ENCODE results near the gene MET.
"Not testable (repeated sequence)": the region's sequence is repeated elsewhere in the genome, so short reads cannot be mapped to it uniquely, and the experiment has no call there.

MET gene

GRCh38 chr7:116710764-116711452, 38.9 kb downstream of the MET start:
- no peak overlapping the region for H3K27ac ChIP-seq (ENCODE audit: low read depth, low read length)
- no peak overlapping the region for H3K4me3 ChIP-seq (ENCODE audit: low read depth, low read length)
- H3K9ac ChIP-seq (ENCODE audit: low read depth, low read length) = no peak overlapping the region
- H3K4me1 ChIP-seq (ENCODE audit: control insufficient read depth, insufficient read depth, low read length) = peaks cover 22% of the 10 kb centered on the region
- H3K36me3 ChIP-seq (ENCODE audit: control insufficient read depth, insufficient read depth, low read length) = no peaks in the 10 kb centered on the region
- H3K27me3 ChIP-seq (ENCODE audit: control insufficient read depth, insufficient read depth, low read length) = no peaks in the 10 kb centered on the region
- H3K9me3 ChIP-seq (ENCODE audit: control insufficient read depth, insufficient read depth, low read length) = no peaks in the 10 kb centered on the region

GRCh38 chr7:116711790-116712189, 39.8 kb downstream of the MET start:
- no peaks in the 10 kb centered on the region for H3K36me3 ChIP-seq (ENCODE audit: control insufficient read depth, insufficient read depth, low read length)
- H3K4me1 ChIP-seq (ENCODE audit: control insufficient read depth, insufficient read depth, low read length) = peaks cover 13% of the 10 kb centered on the region
- H3K9ac ChIP-seq (ENCODE audit: low read depth, low read length) = no peak overlapping the region
- H3K27ac ChIP-seq (ENCODE audit: low read depth, low read length) = no peak overlapping the region
- no peaks in the 10 kb centered on the region for H3K9me3 ChIP-seq (ENCODE audit: control insufficient read depth, insufficient read depth, low read length)
- no peak overlapping the region for H3K4me3 ChIP-seq (ENCODE audit: low read depth, low read length)
- H3K27me3 ChIP-seq (ENCODE audit: control insufficient read depth, insufficient read depth, low read length) = no peaks in the 10 kb centered on the region

GRCh38 chr7:116713500-116713899, 41.5 kb downstream of the MET start:
- Histone ChIP-seq H3K4me3 (ENCODE audit: low read depth, low read length) (no peak overlapping the region), H3K27me3 (ENCODE audit: control insufficient read depth, insufficient read depth, low read length) (no peaks in the 10 kb centered on the region), H3K9me3 (ENCODE audit: control insufficient read depth, insufficient read depth, low read length) (no peaks in the 10 kb centered on the region), H3K4me1 (ENCODE audit: control insufficient read depth, insufficient read depth, low read length) (no peaks in the 10 kb centered on the region), H3K27ac (ENCODE audit: low read depth, low read length) (no peak overlapping the region), H3K9ac (ENCODE audit: low read depth, low read length) (no peak overlapping the region), H3K36me3 (ENCODE audit: control insufficient read depth, insufficient read depth, low read length) (no peaks in the 10 kb centered on the region)

GRCh38 chr7:116713918-116714317, 41.9 kb downstream of the MET start:
- Histone ChIP-seq H3K4me1 (ENCODE audit: control insufficient read depth, insufficient read depth, low read length) (no peaks in the 10 kb centered on the region), H3K4me3 (ENCODE audit: low read depth, low read length) (no peak overlapping the region), H3K27ac (ENCODE audit: low read depth, low read length) (no peak overlapping the region)

GRCh38 chr7:116715077-116715476, 43.1 kb downstream of the MET start:
- H3K27me3 ChIP-seq (ENCODE audit: control insufficient read depth, insufficient read depth, low read length) = no peaks in the 10 kb centered on the region
- H3K36me3 ChIP-seq (ENCODE audit: control insufficient read depth, insufficient read depth, low read length) = no peaks in the 10 kb centered on the region
- H3K27ac ChIP-seq (ENCODE audit: low read depth, low read length) = no peak overlapping the region
- H3K4me1 ChIP-seq (ENCODE audit: control insufficient read depth, insufficient read depth, low read length) = no peaks in the 10 kb centered on the region
- H3K9me3 ChIP-seq (ENCODE audit: control insufficient read depth, insufficient read depth, low read length) = no peaks in the 10 kb centered on the region
- H3K4me3 ChIP-seq (ENCODE audit: low read depth, low read length) = no peak overlapping the region
- no peak overlapping the region for H3K9ac ChIP-seq (ENCODE audit: low read depth, low read length)

More at GRCh38 chr7:116713918-116714317, 41.9 kb downstream of the MET start:
- H3K36me3 ChIP-seq (ENCODE audit: control insufficient read depth, insufficient read depth, low read length) = no peaks in the 10 kb centered on the region
- H3K27me3 ChIP-seq (ENCODE audit: control insufficient read depth, insufficient read depth, low read length) = no peaks in the 10 kb centered on the region
- H3K9me3 ChIP-seq (ENCODE audit: control insufficient read depth, insufficient read depth, low read length) = no peaks in the 10 kb centered on the region
- H3K9ac ChIP-seq (ENCODE audit: low read depth, low read length) = no peak overlapping the region

- Histone ChIP-seq H3K27ac (ENCODE audit: low read depth, low read length) (no peak overlapping the region), H3K9me3 (ENCODE audit: control insufficient read depth, insufficient read depth, low read length) (no peaks in the 10 kb centered on the region), H3K4me1 (ENCODE audit: control insufficient read depth, insufficient read depth, low read length) (no peaks in the 10 kb centered on the region)
These were observed 45.1 kb downstream of the MET start for GRCh38 chr7:116717137-116717536.

GRCh38 chr7:116723959-116724529, 52.0 kb downstream of the MET start:
- not testable (repeated sequence) for H3K9me3 ChIP-seq (ENCODE audit: control insufficient read depth, insufficient read depth, low read length); H3K27ac ChIP-seq (ENCODE audit: low read depth, low read length); H3K36me3 ChIP-seq (ENCODE audit: control insufficient read depth, insufficient read depth, low read length); H3K27me3 ChIP-seq (ENCODE audit: control insufficient read depth, insufficient read depth, low read length); H3K4me3 ChIP-seq (ENCODE audit: low read depth, low read length); H3K4me1 ChIP-seq (ENCODE audit: control insufficient read depth, insufficient read depth, low read length); H3K9ac ChIP-seq (ENCODE audit: low read depth, low read length)

More at GRCh38 chr7:116717137-116717536, 45.1 kb downstream of the MET start:
- Histone ChIP-seq H3K4me3 (ENCODE audit: low read depth, low read length) (no peak overlapping the region), H3K36me3 (ENCODE audit: control insufficient read depth, insufficient read depth, low read length) (no peaks in the 10 kb centered on the region), H3K27me3 (ENCODE audit: control insufficient read depth, insufficient read depth, low read length) (no peaks in the 10 kb centered on the region), H3K9ac (ENCODE audit: low read depth, low read length) (no peak overlapping the region)

GRCh38 chr7:116724560-116725231, 52.7 kb downstream of the MET start:
- Histone ChIP-seq H3K36me3 (ENCODE audit: control insufficient read depth, insufficient read depth, low read length) (no peaks in the 10 kb centered on the region), H3K27me3 (ENCODE audit: control insufficient read depth, insufficient read depth, low read length) (no peaks in the 10 kb centered on the region), H3K9me3 (ENCODE audit: control insufficient read depth, insufficient read depth, low read length) (no peaks in the 10 kb centered on the region), H3K9ac (ENCODE audit: low read depth, low read length) (no peak overlapping the region), H3K4me3 (ENCODE audit: low read depth, low read length) (no peak overlapping the region), H3K27ac (ENCODE audit: low read depth, low read length) (no peak overlapping the region), H3K4me1 (ENCODE audit: control insufficient read depth, insufficient read depth, low read length) (peaks cover 3% of the 10 kb centered on the region)

- no peak overlapping the region for H3K27ac ChIP-seq (ENCODE audit: low read depth, low read length)
- peaks cover 3% of the 10 kb centered on the region for H3K4me1 ChIP-seq (ENCODE audit: control insufficient read depth, insufficient read depth, low read length)
- H3K4me3 ChIP-seq (ENCODE audit: low read depth, low read length) = no peak overlapping the region
- H3K9me3 ChIP-seq (ENCODE audit: control insufficient read depth, insufficient read depth, low read length) = no peaks in the 10 kb centered on the region
- no peaks in the 10 kb centered on the region for H3K27me3 ChIP-seq (ENCODE audit: control insufficient read depth, insufficient read depth, low read length)
- no peak overlapping the region for H3K9ac ChIP-seq (ENCODE audit: low read depth, low read length)
- H3K36me3 ChIP-seq (ENCODE audit: control insufficient read depth, insufficient read depth, low read length) = no peaks in the 10 kb centered on the region
These were observed 54.2 kb downstream of the MET start for GRCh38 chr7:116726149-116726548.

GRCh38 chr7:116726713-116727431, 54.9 kb downstream of the MET start:
- H3K27me3 ChIP-seq (ENCODE audit: control insufficient read depth, insufficient read depth, low read length) = no peaks in the 10 kb centered on the region
- no peak overlapping the region for H3K27ac ChIP-seq (ENCODE audit: low read depth, low read length)
- no peaks in the 10 kb centered on the region for H3K9me3 ChIP-seq (ENCODE audit: control insufficient read depth, insufficient read depth, low read length)
- H3K36me3 ChIP-seq (ENCODE audit: control insufficient read depth, insufficient read depth, low read length) = no peaks in the 10 kb centered on the region
- no peak overlapping the region for H3K9ac ChIP-seq (ENCODE audit: low read depth, low read length)
- H3K4me1 ChIP-seq (ENCODE audit: control insufficient read depth, insufficient read depth, low read length) = peaks cover 3% of the 10 kb centered on the region
- no peak overlapping the region for H3K4me3 ChIP-seq (ENCODE audit: low read depth, low read length)
